RPMI7951 (cell line): ENCODE data around the gene IGF2R. TPM values are rescaled to one million over a fixed set of nuclear protein-coding genes. Genes with fewer than 3 reads are reported as not detected.
"Not testable (repeated sequence)": the region's sequence is repeated elsewhere in the genome, so short reads cannot be mapped to it uniquely, and the experiment has no call there.

ENCODE experiments used
- DNase-seq: peaks from one replicate; pipeline ENCODE4 v3.0.0-alpha.2; 2012; ENCODE audit warnings: low read depth
- total RNA-seq: library from RNA; depleted of rRNA; stranded (reverse); fragments of >200 nt; shearing (Covaris generic); gene quantifications from 2 replicates; pipeline ENCODE4 v1.2.3, GENCODE V29; 2014

Gene IGF2R
- total RNA-seq, 1 experiment from 2014 or later, result 36.2 TPM

GRCh38 chr6:159953091-159953601, 15.7 kb upstream of the IGF2R start:
- peak; percentile 36 for DNase-seq

- no peak for DNase-seq
Measured at GRCh38 chr6:159955945-159956361, 12.9 kb upstream of the IGF2R start.

DNA sequence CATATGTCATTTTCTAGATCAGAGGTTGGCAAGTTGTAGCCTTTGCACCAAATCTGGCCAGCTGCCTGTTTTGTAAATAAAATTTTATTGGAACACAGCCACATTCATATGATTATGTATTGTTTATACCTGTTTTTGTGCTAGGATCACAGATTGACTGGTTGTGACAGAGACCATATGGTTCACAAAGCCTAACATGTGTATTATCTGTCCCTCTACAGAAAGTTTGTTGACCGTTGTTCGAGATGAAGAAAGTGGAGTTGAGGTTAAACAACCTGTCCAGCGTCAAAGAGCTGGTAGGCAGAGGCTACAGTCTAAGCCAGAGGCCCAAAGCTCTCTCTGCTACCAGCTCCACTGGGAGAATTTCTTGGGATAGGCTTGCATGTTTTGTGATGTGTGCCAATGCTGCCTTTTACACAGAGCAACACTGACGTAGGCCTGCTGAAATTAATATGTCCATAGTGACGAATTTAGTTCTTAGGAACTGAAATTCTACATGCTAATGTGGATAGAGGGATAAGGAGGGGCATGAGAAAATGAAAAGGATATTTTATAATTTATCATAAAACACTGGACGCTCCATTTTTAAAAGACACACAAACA, 11.7 kb upstream of the IGF2R start:
- DNase-seq, result no peak

DNA sequence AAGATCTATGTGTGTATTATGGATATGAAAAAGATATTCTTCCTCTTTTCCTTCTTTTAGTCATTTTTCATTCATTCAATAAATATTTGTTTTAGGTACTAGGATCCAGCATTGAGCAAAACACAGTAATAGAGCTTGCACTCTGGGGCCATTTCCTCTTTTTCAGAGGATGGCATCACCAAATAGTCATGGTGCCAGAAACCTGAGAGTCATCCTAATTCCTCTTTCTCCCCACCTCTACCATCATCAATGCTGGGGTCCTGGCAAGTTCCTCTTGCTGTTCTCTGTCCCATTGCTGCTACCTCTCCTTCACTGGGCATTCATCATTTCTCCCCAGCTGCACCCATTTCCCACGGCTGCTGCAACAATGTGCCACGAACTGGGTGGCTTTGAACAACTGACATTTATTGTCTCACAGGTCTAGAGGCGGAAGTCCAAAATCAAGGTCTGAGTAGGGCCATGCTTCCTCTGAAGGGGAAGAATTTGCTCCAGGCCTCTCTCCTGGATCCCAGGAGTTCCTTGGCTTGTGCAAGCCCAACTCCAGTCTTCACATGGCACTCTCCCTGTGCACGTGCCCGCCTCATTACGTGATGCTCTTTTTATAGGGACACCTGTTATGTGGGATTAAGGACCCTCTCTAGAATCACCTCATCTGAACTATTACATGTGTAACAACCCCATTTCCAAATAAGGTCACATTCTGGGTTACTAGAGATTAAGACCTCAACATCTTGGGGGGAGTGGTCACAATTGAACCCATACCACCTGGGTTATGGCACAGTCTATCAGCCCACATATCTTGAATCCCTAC, 9.5 kb upstream of the IGF2R start:
- DNase-seq, result no peak

DNA sequence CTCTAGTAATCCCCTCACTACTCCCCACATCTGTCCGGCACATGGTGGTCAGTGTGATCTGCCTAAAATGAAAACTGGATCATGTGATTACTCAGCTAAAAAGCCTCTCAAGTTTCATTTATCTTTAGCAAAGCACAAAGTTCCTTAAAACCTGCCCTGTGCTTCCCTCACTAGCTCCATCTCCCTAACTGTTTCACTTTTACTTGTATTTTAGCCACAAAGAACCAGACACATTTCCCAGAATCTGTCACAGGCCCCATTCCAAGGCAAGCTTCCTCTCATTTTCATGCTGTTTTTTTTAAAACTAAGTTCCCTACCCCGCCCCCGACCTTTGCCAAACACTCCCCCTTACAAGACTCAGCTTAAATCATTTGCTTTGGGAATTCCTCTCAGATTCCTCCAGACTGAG, 8.9 kb upstream of the IGF2R start:
- DNase-seq, result peak; percentile 26

GRCh38 chr6:159960485-159960884, 8.4 kb upstream of the IGF2R start:
- no peak for DNase-seq

DNA sequence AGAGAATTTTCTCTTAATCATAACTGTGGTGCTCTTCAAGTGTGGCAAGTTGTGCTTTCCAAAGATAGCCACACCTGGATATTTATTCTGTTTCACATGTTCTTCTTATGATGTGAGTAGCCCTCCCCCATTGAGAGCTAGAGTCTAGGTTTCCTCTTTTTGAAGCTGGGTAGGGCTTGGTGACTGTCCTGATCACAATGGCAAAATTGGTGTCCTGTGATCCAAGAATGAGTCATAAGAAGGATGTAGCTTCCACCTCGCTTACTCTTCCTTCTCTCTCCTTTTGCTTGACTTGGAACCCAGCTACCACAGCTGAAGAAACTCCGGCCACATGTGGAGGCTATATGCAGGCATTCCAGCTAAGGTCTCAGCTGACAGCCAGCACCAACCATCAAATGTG, 7.4 kb upstream of the IGF2R start:
- DNase-seq, result peak; percentile 56

DNA sequence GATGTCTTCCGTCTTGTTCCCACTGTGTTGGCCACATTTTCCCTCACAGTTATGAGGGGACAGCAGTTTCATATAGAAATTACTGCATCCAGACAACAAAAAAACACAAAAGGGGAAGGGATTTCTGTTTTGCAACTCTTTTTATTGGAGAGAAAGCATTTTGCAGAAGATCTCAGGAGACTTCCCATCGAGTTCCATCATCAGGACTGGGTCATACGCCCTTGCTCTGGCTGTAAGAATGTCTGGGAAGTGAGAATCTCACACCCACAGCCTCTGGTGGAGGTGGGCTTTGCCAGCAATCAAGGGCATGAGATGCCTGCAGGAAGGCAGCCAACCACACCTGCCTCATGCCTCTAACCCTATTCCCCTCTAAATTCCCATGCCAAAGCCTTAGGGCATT, 5.8 kb upstream of the IGF2R start:
- DNase-seq, result no peak

DNA sequence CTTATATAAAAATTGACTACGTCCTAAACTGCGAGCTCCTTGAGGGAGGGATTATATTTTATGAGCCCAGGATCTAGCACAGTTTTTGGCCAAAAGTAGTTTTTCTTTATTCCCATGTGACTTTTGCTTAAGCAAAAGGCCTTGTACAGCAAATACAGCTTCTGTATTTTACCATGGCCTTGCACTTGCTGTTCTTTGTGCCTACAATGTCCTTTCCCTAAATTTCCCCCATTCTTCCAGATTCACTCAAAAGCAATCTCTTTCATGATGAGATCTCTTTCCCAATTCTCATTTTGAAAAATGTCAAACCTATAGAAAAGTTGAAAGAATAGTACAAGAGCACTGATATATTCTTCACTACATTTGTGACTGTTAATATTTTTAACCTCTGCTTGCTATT, 4.8 kb upstream of the IGF2R start:
- no peak for DNase-seq

DNA sequence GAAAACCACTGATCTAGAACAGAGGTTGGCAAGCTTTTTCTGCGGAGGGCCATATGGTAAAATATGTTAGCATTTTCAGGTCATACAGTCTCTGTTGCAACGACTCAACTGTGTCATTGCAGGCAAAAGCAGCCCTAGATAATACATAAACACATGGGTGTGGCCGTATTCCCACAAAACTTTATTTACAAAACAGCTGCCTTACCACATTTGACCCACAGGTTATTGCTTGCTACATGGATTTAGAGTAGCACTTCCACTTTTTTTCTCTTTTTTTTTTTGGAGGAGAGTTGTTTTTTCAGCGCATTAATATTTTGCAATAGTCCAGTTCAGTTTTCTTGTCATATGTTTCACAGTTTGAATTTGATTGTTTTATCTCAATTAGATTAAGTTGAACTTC, 2.5 kb upstream of the IGF2R start:
- no peak for DNase-seq

GRCh38 chr6:159966981-159967380, 1.9 kb upstream of the IGF2R start:
- DNase-seq, result no peak

DNA sequence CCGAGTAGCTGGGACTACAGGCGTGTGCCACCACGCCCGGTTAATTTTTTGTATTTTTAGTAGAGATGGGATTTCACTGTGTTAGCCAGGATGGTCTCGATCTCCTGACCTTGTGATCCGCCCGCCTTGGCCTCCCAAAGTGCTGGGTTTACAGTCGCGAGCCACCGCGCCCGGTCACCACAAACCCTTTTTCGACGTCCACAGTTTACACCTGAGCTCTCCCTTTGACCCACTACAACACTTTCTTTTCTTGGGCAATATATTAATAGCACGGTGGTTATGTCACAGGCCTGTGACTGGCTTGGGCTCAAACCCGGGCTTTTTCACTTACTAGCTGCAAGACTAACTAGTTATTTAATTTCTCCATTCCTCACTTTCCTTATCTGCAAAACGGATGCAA, 1.3 kb upstream of the IGF2R start:
- not testable (repeated sequence) for DNase-seq

- peak; percentile 21 for DNase-seq
Measured at GRCh38 chr6:159969204-159969912, 476 bp downstream of the IGF2R start.

GRCh38 chr6:159969921-159970320, 1.0 kb downstream of the IGF2R start:
- peak; percentile 80 for DNase-seq

DNA sequence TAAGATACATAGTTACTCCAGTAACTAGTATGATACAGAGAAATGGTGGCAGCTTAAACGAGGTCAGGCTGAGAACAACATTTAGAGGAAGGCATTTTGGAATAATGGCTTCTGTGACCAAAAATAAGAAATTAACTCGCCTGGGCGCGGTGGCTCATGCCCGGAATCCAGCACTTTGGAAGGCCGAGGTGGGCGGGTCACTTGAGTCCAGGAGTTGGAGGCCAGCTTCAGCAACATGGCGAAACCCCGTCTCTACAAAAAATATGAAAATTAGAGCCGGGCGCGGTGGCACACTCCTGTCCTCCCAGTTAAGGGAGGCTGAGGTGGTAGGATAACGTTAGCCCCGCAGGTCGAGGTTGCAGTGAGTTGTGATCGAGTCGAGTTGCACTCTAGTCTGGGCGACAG, 1.8 kb downstream of the IGF2R start:
- no peak for DNase-seq

DNA sequence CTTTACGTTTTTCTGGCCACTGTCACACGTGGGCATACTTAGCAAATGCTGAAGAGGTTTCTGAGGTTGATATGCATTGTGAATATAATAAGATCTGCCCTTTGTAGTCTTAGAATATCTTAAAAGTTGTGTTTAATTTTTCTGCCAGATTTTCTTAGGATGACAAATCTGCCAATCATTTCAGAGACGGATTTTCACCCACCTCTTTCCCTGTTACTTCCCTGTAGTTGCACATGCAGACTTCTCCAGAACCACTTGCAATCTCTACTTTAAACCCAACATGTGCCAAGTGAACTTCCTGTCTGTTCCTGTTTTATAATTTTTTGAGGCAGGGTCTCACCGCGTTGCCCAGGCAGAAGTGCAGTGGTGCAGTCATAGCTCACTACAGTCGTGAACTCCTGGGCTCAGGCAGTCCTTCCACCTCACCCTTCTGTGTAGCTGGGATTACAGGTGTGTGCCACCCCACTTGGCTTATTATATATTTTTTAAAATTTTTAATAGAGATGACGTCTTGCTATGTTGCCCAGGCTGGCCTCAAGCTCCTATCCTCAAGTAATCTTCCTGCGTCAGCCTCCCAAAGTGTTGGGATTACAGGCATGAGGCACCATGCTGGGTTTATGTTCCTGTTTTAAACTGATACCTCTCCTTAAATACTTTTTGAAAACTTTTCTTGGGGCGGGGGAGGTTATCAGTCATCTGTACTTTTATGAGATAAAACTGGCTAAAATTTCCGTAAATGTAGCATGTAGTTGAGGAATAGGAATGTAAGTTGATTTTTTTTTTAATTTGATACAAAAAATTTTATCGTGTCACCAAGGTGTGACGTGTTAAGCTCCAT, 2.7 kb downstream of the IGF2R start:
- no peak for DNase-seq

- no peak for DNase-seq
Measured at GRCh38 chr6:159972506-159973268, 3.8 kb downstream of the IGF2R start.

GRCh38 chr6:159973406-159973805, 4.5 kb downstream of the IGF2R start:
- DNase-seq, result peak; percentile 40

DNA sequence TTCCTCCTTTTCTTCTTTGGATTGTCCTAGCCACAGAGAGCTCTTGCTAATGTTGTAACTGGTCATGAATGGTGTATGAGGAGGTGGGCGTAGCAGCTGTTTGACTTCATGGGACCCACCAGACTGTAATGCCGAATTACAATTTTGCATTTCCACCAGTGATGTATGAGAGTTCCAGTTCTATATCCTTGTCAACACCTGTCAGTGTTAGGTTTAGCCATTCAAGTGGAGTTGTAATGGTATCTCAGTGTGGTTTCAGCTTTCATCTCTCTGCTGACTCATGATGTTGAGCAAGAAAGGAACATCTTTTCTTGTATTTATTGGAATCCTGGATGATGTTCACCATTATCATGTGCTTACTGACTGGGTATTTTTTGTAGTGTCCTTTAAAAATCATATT, 5.1 kb downstream of the IGF2R start:
- peak; percentile 71 for DNase-seq

DNA sequence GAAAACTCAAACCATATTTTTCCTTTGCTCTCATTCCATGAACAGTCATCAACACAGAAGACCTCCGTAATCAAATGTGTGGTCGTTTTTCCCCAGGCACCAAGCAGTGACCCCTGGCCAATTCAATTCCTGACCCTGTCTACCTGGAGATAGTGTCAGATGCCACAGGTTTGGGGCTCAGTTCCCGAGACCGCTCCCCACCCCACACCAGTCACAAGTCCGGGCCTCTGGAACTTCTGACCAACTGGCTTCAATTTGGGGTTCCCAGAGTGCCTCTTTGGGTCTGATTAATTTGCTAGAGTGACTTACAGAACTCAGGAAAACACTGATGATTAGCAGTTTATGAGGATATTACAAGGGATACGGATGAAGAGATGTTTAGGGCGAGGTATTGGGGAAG, 6.0 kb downstream of the IGF2R start:
- no peak for DNase-seq

- no peak for DNase-seq
Measured at GRCh38 chr6:159976686-159977254, 7.9 kb downstream of the IGF2R start.
